ENCODE data around the gene RAP1GAP.

RAP1GAP gene

GRCh38 chr1:21673277-21673780 is 4.2 kb upstream of the RAP1GAP start:
- peaks cover 31% of the 10 kb centered on the region for H3K4me1 ChIP-seq (ENCODE audit: control insufficient read depth, insufficient read depth, low read length)
- no peak overlapping the region for H3K9ac ChIP-seq (ENCODE audit: low read length)

GRCh38 chr1:21672478-21673276 is 3.5 kb upstream of the RAP1GAP start:
- H3K9me3 ChIP-seq (ENCODE audit: control insufficient read depth, low read length) = no peaks in the 10 kb centered on the region
- H3K4me3 ChIP-seq (ENCODE audit: low read length) = no peak overlapping the region
- H3K27me3 ChIP-seq (ENCODE audit: control insufficient read depth, insufficient read depth, low read length) = peaks cover 33% of the 10 kb centered on the region
- H3K36me3 ChIP-seq (ENCODE audit: control insufficient read depth, insufficient read depth, low read length) = no peaks in the 10 kb centered on the region
- no peak overlapping the region for H3K9ac ChIP-seq (ENCODE audit: low read length)
- peaks cover 31% of the 10 kb centered on the region for H3K4me1 ChIP-seq (ENCODE audit: control insufficient read depth, insufficient read depth, low read length)

More at GRCh38 chr1:21673277-21673780, 4.2 kb upstream of the RAP1GAP start:
- Histone ChIP-seq H3K36me3 (ENCODE audit: control insufficient read depth, insufficient read depth, low read length) (no peaks in the 10 kb centered on the region), H3K27me3 (ENCODE audit: control insufficient read depth, insufficient read depth, low read length) (peaks cover 26% of the 10 kb centered on the region), H3K4me3 (ENCODE audit: low read length) (no peak overlapping the region), H3K9me3 (ENCODE audit: control insufficient read depth, low read length) (no peaks in the 10 kb centered on the region)

GRCh38 chr1:21671915-21672314 is 2.8 kb upstream of the RAP1GAP start:
- H3K4me1 ChIP-seq (ENCODE audit: control insufficient read depth, insufficient read depth, low read length) = peaks cover 31% of the 10 kb centered on the region
- no peak overlapping the region for H3K4me3 ChIP-seq (ENCODE audit: low read length)
- H3K9ac ChIP-seq (ENCODE audit: low read length) = no peak overlapping the region
- peaks cover 41% of the 10 kb centered on the region for H3K27me3 ChIP-seq (ENCODE audit: control insufficient read depth, insufficient read depth, low read length)
- no peaks in the 10 kb centered on the region for H3K36me3 ChIP-seq (ENCODE audit: control insufficient read depth, insufficient read depth, low read length)
- H3K9me3 ChIP-seq (ENCODE audit: control insufficient read depth, low read length) = no peaks in the 10 kb centered on the region

GRCh38 chr1:21670956-21671902 is 2.1 kb upstream of the RAP1GAP start:
- H3K4me1 ChIP-seq (ENCODE audit: control insufficient read depth, insufficient read depth, low read length) = peaks cover 31% of the 10 kb centered on the region

GRCh38 chr1:21670059-21670881 is 1.1 kb upstream of the RAP1GAP start:
- no peak overlapping the region for H3K4me3 ChIP-seq (ENCODE audit: low read length)
- H3K9me3 ChIP-seq (ENCODE audit: control insufficient read depth, low read length) = no peaks in the 10 kb centered on the region
- H3K4me1 ChIP-seq (ENCODE audit: control insufficient read depth, insufficient read depth, low read length) = peaks cover 31% of the 10 kb centered on the region
- no peaks in the 10 kb centered on the region for H3K36me3 ChIP-seq (ENCODE audit: control insufficient read depth, insufficient read depth, low read length)
- peaks cover 49% of the 10 kb centered on the region for H3K27me3 ChIP-seq (ENCODE audit: control insufficient read depth, insufficient read depth, low read length)
- H3K9ac ChIP-seq (ENCODE audit: low read length) = peak overlapping the region; percentile 48

More at GRCh38 chr1:21670956-21671902, 2.1 kb upstream of the RAP1GAP start:
- Histone ChIP-seq H3K36me3 (ENCODE audit: control insufficient read depth, insufficient read depth, low read length) (no peaks in the 10 kb centered on the region), H3K9ac (ENCODE audit: low read length) (no peak overlapping the region), H3K4me3 (ENCODE audit: low read length) (no peak overlapping the region), H3K27me3 (ENCODE audit: control insufficient read depth, insufficient read depth, low read length) (peaks cover 47% of the 10 kb centered on the region), H3K9me3 (ENCODE audit: control insufficient read depth, low read length) (no peaks in the 10 kb centered on the region)

GRCh38 chr1:21668951-21669257 is 253 bp downstream of the RAP1GAP start:
- Histone ChIP-seq H3K4me1 (ENCODE audit: control insufficient read depth, insufficient read depth, low read length) (peaks cover 31% of the 10 kb centered on the region), H3K27me3 (ENCODE audit: control insufficient read depth, insufficient read depth, low read length) (peaks cover 49% of the 10 kb centered on the region), H3K36me3 (ENCODE audit: control insufficient read depth, insufficient read depth, low read length) (no peaks in the 10 kb centered on the region), H3K9ac (ENCODE audit: low read length) (peak overlapping the region; percentile 48), H3K9me3 (ENCODE audit: control insufficient read depth, low read length) (no peaks in the 10 kb centered on the region), H3K4me3 (ENCODE audit: low read length) (no peak overlapping the region)

GRCh38 chr1:21668232-21668950 is 766 bp downstream of the RAP1GAP start:
- Histone ChIP-seq H3K4me1 (ENCODE audit: control insufficient read depth, insufficient read depth, low read length) (peaks cover 27% of the 10 kb centered on the region), H3K27me3 (ENCODE audit: control insufficient read depth, insufficient read depth, low read length) (peaks cover 49% of the 10 kb centered on the region), H3K4me3 (ENCODE audit: low read length) (no peak overlapping the region), H3K9ac (ENCODE audit: low read length) (peak overlapping the region; percentile 48), H3K9me3 (ENCODE audit: control insufficient read depth, low read length) (no peaks in the 10 kb centered on the region), H3K36me3 (ENCODE audit: control insufficient read depth, insufficient read depth, low read length) (no peaks in the 10 kb centered on the region)

GRCh38 chr1:21667348-21668231 is 1.6 kb downstream of the RAP1GAP start:
- Histone ChIP-seq H3K4me1 (ENCODE audit: control insufficient read depth, insufficient read depth, low read length) (peaks cover 21% of the 10 kb centered on the region), H3K36me3 (ENCODE audit: control insufficient read depth, insufficient read depth, low read length) (no peaks in the 10 kb centered on the region), H3K27me3 (ENCODE audit: control insufficient read depth, insufficient read depth, low read length) (peaks cover 49% of the 10 kb centered on the region), H3K4me3 (ENCODE audit: low read length) (no peak overlapping the region), H3K9ac (ENCODE audit: low read length) (no peak overlapping the region), H3K9me3 (ENCODE audit: control insufficient read depth, low read length) (no peaks in the 10 kb centered on the region)

- H3K27me3 ChIP-seq (ENCODE audit: control insufficient read depth, insufficient read depth, low read length) = peaks cover 49% of the 10 kb centered on the region
- no peaks in the 10 kb centered on the region for H3K9me3 ChIP-seq (ENCODE audit: control insufficient read depth, low read length)
- no peak overlapping the region for H3K4me3 ChIP-seq (ENCODE audit: low read length)
- peaks cover 21% of the 10 kb centered on the region for H3K4me1 ChIP-seq (ENCODE audit: control insufficient read depth, insufficient read depth, low read length)
- H3K36me3 ChIP-seq (ENCODE audit: control insufficient read depth, insufficient read depth, low read length) = no peaks in the 10 kb centered on the region
- H3K9ac ChIP-seq (ENCODE audit: low read length) = no peak overlapping the region
These were observed 2.4 kb downstream of the RAP1GAP start for GRCh38 chr1:21666576-21667320.
